ENCODE measurements around the gene RCL1.

- no peak for TF ChIP-seq CTCF (conservative IDR thresholded peaks at IDR 0.05)
- TF ChIP-seq EZH2 (IDR thresholded peaks at IDR 0.05; ENCODE audit: low read depth): no peak
Measured at GRCh38 chr9:4883326-4883873, 90.7 kb downstream of the RCL1 start.
